ENCODE results near the gene PTCHD4. TPM values are rescaled to one million over a fixed set of nuclear protein-coding genes. Genes with fewer than 3 reads are reported as not detected.

The PTCHD4 gene
- polyA plus RNA-seq, 1 donor from 2014 or later: 3.4 TPM

GRCh38 chr6:48151142-48151541, 40.1 kb upstream of the PTCHD4 start (continued):
- TF ChIP-seq TAF1 (IDR thresholded peaks at IDR 0.05; ENCODE audit: low read depth): no peak

GRCh38 chr6:48150701-48151100, 39.7 kb upstream of the PTCHD4 start:
- Histone ChIP-seq H3K9ac (ENCODE audit: low read length) (no peak overlapping the region), H3K4me2 (ENCODE audit: low read length) (no peak overlapping the region), H3K4me3 (ENCODE audit: low read length) (no peak overlapping the region), H2AFZ (ENCODE audit: low read depth, low read length) (no peak overlapping the region), H3F3A (ENCODE audit: insufficient read depth, low read length, poor library complexity, severe bottlenecking) (no peaks in the 10 kb centered on the region), H3K9me3 (ENCODE audit: low read length) (no peaks in the 10 kb centered on the region), H3K79me2 (replicated peaks; ENCODE audit: insufficient read depth, low read length) (no peaks in the 10 kb centered on the region), H3K9me2 (ENCODE audit: insufficient read depth, low read length) (no peaks in the 10 kb centered on the region), H3K27ac (ENCODE audit: low read length) (no peak overlapping the region), H3K27me3 (ENCODE audit: insufficient read depth, low read depth, low read length) (no peaks in the 10 kb centered on the region), H3K36me3 (ENCODE audit: insufficient read depth, low read length) (no peaks in the 10 kb centered on the region), H4K20me1 (ENCODE audit: insufficient read depth) (no peaks in the 10 kb centered on the region)
- TF ChIP-seq TAF1 (IDR thresholded peaks at IDR 0.05; ENCODE audit: low read depth): no peak
- no peak for TF ChIP-seq SMC3 (conservative IDR thresholded peaks at IDR 0.05; ENCODE audit: poor library complexity)
- TF ChIP-seq REST (IDR thresholded peaks at IDR 0.05; ENCODE audit: borderline replicate concordance): no peak
- no peak for TF ChIP-seq RAD21 (conservative IDR thresholded peaks at IDR 0.05)
- no peak for TF ChIP-seq CTCF (IDR thresholded peaks at IDR 0.05; ENCODE audit: poor library complexity, severe bottlenecking)
- no peak for TF ChIP-seq EP300 (conservative IDR thresholded peaks at IDR 0.05; ENCODE audit: poor library complexity, severe bottlenecking)
- TF ChIP-seq POLR2AphosphoS5 (IDR thresholded peaks at IDR 0.05): no peak
- no peak for TF ChIP-seq EZH2 (IDR thresholded peaks at IDR 0.05; ENCODE audit: borderline replicate concordance, insufficient read depth, low read length, poor library complexity, severe bottlenecking)
- no peak for TF ChIP-seq MXI1 (conservative IDR thresholded peaks at IDR 0.05; ENCODE audit: poor library complexity, severe bottlenecking)

GRCh38 chr6:48147051-48147450, 36.1 kb upstream of the PTCHD4 start:
- H3K9ac ChIP-seq (ENCODE audit: low read length): no peak overlapping the region
- no peaks in the 10 kb centered on the region for H3F3A ChIP-seq (ENCODE audit: insufficient read depth, low read length, poor library complexity, severe bottlenecking)
- no peak for TF ChIP-seq CTCF (IDR thresholded peaks at IDR 0.05; ENCODE audit: poor library complexity, severe bottlenecking)
- no peak for TF ChIP-seq SMC3 (conservative IDR thresholded peaks at IDR 0.05; ENCODE audit: poor library complexity)
- no peak for TF ChIP-seq EP300 (conservative IDR thresholded peaks at IDR 0.05; ENCODE audit: poor library complexity, severe bottlenecking)
- TF ChIP-seq EZH2 (IDR thresholded peaks at IDR 0.05; ENCODE audit: borderline replicate concordance, insufficient read depth, low read length, poor library complexity, severe bottlenecking): no peak
- TF ChIP-seq TAF1 (IDR thresholded peaks at IDR 0.05; ENCODE audit: low read depth): no peak
- no peak for TF ChIP-seq MXI1 (conservative IDR thresholded peaks at IDR 0.05; ENCODE audit: poor library complexity, severe bottlenecking)
- TF ChIP-seq POLR2AphosphoS5 (IDR thresholded peaks at IDR 0.05): no peak
- no peak for TF ChIP-seq REST (IDR thresholded peaks at IDR 0.05; ENCODE audit: borderline replicate concordance)
- TF ChIP-seq RAD21 (conservative IDR thresholded peaks at IDR 0.05): no peak
- H4K20me1 ChIP-seq (ENCODE audit: insufficient read depth): no peaks in the 10 kb centered on the region
- no peaks in the 10 kb centered on the region for H3K27me3 ChIP-seq (ENCODE audit: insufficient read depth, low read depth, low read length)
- no peak overlapping the region for H3K4me3 ChIP-seq (ENCODE audit: low read length)
- H3K27ac ChIP-seq (ENCODE audit: low read length): no peak overlapping the region
- H3K36me3 ChIP-seq (ENCODE audit: insufficient read depth, low read length): no peaks in the 10 kb centered on the region
- no peaks in the 10 kb centered on the region for H3K9me3 ChIP-seq (ENCODE audit: low read length)
- H3K79me2 ChIP-seq (replicated peaks; ENCODE audit: insufficient read depth, low read length): no peaks in the 10 kb centered on the region
- no peaks in the 10 kb centered on the region for H3K9me2 ChIP-seq (ENCODE audit: insufficient read depth, low read length)
- no peak overlapping the region for H3K4me2 ChIP-seq (ENCODE audit: low read length)
- H2AFZ ChIP-seq (ENCODE audit: low read depth, low read length): no peak overlapping the region
